Frontal cortex (tissue), 4 donors: Measurements from ENCODE around the gene ARRDC1. TPM values are rescaled to one million over a fixed set of nuclear protein-coding genes. Genes with fewer than 3 reads are reported as not detected.
"Not testable (repeated sequence)": the region's sequence is repeated elsewhere in the genome, so short reads cannot be mapped to it uniquely, and the experiment has no call there.

Source experiments
- DNase-seq, 2 donors: peaks; one replicate each; pipeline ENCODE4 v3.0.0; 2012; ENCODE audit warnings: low spot score in 2 of 2
- FAIRE-seq: peaks from 2 replicates; lab custom pipeline; 2012; peaks lifted over from hg19 to GRCh38; lab: Jason Lieb, UNC
- total RNA-seq: library from RNA; depleted of rRNA; stranded (reverse); fragments of >200 nt; gene quantifications from one replicate; pipeline ENCODE4 v1.2.3, GENCODE V29; 2014
- donor health status: control.
- donor health status: control.
- donor health status: control.

ARRDC1 gene
- total RNA-seq: 13.0 TPM

- peak; percentile 97 to 98 for DNase-seq
- no peak for FAIRE-seq
Measured at GRCh38 chr9:137605121-137606004, at the start of gene ARRDC1. Gene ARRDC1, plus strand, starts transcription at chr9:137605686. Its CDS starts 32 bp downstream, at chr9:137605718.

DNA sequence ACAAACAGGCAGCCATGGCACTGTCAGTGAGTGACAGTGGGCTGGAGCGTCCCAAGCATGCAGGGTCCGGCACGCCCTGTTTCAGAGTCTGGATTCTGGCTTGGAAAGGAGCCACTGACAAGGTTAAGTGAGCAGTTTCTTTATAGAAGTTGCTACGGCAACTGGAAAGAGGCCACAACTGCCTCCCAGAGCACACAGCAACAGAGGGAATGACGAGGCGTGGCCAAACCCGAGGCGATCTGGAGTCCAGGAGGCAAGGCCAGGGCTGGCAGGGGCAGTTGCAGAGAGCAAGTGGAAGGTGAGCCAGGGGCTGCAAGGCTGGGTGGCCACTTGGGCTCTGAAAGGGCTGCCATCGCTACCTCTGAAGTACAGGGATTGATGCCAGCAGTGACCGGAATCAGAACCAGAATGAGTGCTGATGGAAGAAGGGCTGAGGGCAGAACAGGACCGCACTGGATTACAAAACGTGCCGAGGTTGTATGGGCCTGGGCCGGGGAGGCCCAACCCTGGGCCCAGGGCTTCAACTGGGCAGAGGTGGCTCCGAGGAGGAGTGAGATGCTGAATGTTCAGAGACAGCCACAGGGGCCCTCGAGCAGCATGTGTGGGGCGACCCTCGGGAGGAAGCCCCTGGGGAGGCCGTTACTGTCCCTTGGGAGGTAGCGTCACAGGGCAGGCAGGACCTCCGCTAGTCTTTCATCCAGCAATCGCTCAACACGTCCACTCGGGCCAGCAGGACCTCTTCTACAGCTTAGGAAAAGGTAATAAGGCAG is 49.2 kb upstream of the ARRDC1 start:
- no peak for FAIRE-seq
- no peak for DNase-seq

DNA sequence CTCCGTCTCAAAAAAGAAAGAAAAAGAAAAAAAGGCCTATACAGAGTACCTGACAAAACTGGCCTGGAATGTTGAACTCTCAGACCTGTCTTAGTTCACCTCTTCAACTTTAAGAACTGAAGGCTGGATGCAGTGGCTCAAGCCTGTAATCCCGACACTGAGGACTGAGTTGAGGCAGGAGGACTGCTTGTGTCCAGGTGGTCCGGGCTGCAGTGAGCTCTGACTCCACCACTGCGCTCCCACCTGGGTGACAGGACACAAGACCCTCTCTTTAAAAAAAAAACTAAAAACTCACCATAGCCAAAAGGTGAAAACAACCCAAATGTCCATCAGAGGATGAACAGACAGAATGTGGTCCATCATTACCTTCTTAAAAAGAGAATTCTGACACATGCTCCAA is 47.4 kb upstream of the ARRDC1 start:
- no peak for DNase-seq
- FAIRE-seq: no peak

DNA sequence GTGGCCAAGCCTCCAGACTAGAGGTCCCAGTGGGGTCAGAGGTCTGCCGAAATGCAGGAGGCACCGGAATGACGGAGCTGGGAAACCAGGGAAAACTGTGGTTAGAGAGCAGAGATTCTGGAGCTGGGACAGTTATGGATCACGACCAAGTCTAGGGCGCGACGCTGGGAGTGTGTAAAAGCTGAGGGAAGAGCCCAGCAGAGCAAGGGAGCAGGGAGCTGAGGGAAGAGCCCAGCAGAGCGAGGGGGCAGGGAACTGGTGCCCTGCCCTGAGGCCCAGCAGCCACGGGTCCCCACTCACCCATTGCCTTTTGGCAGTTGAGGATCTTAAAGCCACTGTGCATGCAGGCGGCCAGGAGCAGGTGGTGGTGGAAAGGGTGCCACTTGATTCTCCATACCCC is 41.4 kb upstream of the ARRDC1 start:
- FAIRE-seq: no peak

GRCh38 chr9:137564817-137565411 is 40.6 kb upstream of the ARRDC1 start:
- no peak for DNase-seq
- no peak for FAIRE-seq

More for the DNA sequence above, 41.4 kb upstream of the ARRDC1 start:
- no peak for DNase-seq

DNA sequence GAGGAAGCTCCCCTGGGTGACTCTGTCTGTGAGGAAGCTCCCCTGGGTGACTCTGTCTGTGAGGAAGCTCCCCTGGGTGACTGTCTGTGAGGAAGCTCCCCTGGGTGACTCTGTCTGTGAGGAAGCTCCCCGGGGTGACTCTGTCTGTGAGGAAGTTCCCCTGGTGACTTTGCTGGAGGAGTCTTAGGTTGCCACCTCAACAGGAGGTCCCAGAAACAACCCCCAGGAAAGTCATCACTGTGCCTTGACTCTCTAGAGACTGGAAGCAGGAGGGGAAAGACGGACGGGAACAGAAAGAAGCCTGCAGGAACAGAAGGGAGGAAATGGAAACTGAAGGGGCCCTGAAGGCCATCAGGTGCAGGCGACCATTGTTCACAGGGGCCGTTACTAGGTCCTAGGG is 37.0 kb upstream of the ARRDC1 start:
- not testable (repeated sequence) for DNase-seq, FAIRE-seq

GRCh38 chr9:137569609-137570203 is 35.8 kb upstream of the ARRDC1 start:
- FAIRE-seq (no peak), DNase-seq (no peak)

DNA sequence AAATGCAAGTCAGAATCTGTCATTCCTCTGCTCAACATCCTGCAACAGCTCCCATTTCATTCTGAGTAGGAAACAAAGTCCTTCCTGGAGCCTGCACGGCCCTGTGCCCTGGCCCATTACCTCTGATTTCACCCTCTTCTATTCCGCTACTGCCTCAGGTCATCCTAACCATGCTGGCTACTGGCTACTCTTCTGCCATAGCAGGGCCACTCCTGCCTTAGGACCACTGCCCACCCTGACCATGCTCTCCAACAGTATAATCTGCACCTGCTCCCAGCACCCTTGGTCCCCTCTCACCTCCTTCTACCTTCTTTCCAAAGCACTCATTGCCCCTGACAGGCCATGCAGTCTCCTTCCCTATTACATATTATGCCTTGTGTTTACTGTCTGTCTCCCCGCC is 34.9 kb upstream of the ARRDC1 start:
- DNase-seq (no peak), FAIRE-seq (no peak)

DNA sequence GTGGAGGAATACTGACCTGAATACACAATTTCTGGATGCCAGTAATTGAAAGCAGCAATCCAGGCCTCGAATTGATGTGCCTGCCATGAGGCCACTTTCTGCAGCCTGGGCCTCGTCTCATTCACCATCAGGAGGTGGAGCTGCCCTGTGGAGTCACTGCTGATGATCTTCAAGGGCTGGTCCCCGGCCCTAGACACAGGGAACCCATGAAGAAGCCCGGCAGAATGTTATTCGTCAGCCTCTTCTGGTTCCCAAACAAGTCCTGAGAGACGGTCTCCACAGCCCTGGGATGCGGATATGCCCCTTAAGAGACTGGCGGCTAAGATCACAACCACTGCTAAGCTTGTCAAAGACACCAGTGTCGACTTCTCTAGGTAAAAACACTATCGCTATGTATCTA is 31.3 kb upstream of the ARRDC1 start:
- FAIRE-seq: no peak

DNA sequence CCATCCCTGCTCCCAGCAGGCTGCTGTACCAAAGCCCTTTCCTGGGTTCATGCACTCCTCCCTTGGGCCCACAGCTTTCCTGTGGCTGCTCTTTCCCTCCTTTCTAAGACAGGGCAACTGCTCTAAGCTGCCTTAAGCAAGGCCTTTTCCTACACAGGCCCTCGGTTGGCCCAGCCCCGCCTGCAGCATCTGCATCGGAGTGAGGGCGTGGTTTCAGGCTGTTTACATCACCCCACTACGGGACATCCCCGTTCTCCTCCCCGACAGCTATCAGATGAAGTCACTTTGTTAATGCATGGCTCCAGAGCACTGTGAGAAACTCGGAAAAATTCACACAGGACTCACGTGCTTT is 30.1 kb upstream of the ARRDC1 start:
- no peak for DNase-seq
- no peak for FAIRE-seq

More for the DNA sequence above, 31.3 kb upstream of the ARRDC1 start:
- no peak for DNase-seq

DNA sequence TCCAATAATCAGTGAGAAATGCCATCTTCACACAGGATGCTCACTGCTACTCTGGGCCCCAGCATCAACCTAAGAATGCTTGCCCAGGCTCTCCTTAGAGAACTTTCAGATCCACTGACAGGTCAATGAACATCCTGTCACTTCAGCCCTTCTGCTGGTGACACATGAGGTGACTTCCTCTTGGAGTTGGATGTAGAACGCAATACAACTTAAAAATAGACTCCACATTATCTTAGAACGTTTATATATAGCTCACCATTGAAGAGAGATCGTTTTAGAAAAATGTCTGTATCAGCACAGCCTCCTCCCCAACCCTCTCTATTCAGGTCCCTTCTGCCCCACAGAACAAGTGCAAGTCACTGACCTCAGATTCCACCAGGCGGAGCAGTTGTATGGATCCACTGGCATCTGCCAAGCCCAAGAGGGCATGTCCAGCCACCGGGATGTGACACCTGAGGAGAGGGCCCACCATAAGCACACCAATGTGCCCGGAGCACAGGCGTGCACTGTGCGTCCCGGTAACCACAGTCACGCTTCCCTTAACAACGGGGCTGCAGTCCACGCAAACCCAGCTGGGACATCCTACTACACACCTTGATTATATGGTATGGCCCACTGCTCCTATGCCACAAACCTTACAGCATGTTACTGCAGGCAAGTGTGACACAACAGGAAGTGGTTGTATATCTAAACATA is 29.6 kb upstream of the ARRDC1 start:
- FAIRE-seq: no peak
- no peak for DNase-seq

- DNase-seq (peak; percentile 98 to 100), FAIRE-seq (no peak)
Measured at GRCh38 chr9:137578518-137579258, 26.8 kb upstream of the ARRDC1 start, which contains the start of gene DPH7. Gene DPH7, minus strand, starts transcription at chr9:137578925. Its CDS starts 148 bp downstream, at chr9:137578777.

DNA sequence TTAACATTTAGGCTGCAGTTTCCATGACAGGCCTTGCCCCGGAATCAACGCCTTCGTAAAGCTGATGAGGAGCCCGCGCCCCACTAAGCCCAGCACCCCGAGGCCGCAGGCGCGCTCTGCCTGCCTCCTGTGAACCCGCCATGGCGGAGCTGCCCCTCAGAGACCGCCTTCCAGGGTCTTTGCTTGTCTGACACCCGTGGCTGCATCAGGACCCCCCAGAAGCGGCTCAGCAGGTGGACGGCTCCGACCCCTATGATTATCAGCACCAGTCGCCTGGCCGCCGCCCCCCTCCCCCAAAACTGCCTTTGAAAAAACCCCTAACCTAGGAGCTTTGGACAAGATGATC is 26.3 kb upstream of the ARRDC1 start:
- FAIRE-seq: no peak
- DNase-seq: no peak

DNA sequence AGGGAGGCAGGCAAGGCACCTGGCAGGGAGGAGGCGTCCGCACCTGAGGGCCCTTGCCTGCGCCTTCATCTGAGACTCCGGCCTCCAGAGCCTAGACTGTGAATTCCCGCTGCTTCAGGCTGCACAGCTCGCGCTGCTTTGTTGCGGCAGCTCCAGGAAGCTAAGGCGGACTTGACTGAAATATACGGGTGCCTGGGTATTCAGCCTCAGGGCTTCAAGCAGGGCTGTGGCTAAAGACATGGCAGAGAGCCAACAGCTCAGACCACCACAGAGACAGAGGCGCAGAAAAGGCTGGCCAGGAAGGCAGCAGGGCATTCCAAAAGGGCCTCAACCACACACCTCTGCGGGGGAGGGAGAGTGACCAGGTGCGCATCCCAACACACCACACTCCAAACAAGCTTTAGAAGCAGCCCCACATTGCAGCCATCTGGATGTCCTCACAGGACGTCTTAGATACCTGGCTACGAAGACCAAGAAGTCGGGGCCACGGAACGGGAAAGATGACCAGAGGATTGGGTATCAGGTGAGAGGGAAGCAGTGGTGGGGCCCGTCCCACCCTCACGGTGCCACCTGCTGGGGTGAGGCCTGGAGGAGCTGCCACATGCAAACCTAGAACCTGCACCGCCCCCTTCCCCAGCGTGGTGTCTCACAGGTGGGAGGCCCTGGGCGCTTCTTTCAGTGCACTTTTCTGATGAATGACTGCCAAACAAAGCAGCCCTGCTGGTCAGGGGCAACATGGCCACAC is 25.1 kb upstream of the ARRDC1 start:
- no peak for FAIRE-seq
- no peak for DNase-seq

DNA sequence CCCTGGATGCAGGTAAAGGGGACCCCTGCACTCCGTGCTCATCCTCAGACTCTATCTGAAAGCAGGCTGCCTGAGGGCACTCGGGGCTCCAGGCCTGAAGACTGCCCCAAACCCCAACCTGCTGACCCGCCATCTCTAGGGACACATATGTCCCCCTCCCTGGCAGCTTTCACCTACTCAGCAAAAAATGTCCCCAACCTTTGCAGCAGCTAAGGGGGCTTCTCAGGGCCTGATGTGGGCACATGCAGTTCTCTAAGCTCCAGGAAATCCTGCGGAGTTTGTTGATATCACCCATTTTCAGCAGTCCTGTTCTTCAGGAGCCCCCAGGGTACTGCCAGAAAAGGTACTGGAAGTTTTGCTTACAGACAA is 24.5 kb upstream of the ARRDC1 start:
- DNase-seq: no peak
- no peak for FAIRE-seq

DNA sequence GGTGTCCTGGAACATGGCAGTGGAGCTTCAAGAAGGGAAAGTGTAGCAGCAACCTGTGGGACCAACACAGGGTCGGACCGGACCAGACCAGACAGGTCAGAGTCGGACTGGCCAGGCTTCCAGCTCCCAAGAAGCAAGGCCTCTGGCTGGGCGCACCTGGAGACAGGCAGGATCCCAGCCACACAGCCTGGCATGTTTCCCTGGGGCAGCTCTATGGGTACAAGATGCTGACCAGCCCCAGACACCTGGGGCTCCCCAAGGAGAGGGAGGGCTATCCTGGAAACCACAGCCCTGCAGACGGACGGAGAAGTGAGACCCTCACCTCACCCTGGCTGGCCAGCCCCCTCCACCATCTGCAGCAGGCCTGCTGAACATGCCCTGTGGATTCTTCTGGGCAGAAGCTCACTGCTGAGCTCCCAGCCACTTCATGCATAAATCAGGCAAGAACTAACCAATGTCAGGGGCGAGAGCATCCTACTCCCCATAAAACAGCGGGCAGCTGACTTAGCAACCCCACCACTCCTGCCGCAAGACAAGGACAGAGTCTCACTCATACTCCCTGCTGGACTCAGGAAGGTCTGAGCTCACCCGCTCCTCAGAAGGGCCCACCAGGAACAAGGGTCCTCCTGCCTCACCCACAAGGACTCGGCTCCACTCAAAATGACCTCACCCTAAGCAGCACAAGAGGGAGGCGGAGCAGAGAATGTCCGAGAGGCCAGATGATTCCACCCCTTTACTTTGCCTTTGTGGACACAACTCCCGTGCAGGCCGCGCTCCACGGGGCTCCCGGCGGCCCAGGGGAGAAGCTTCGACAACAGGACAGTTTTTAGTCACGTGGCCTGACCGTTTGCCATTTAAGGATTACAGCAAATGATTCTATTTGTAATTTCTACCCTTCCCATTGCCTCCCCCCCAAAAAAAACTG is 23.9 kb upstream of the ARRDC1 start:
- FAIRE-seq: no peak

GRCh38 chr9:137582286-137582860 is 23.1 kb upstream of the ARRDC1 start:
- FAIRE-seq: no peak

More for the DNA sequence above, 23.9 kb upstream of the ARRDC1 start:
- DNase-seq: no peak

More at GRCh38 chr9:137582286-137582860, 23.1 kb upstream of the ARRDC1 start:
- DNase-seq: no peak
